ENCODE measurements around the gene FAM120A.

GRCh38 chr9:93612796-93613154, 161.3 kb downstream of the FAM120A start:
- TF ChIP-seq CTCF (IDR thresholded peaks at IDR 0.05) (no peak), POLR2A (IDR thresholded peaks at IDR 0.05) (no peak)

Measured in adrenal gland (tissue), 5 donors.